GM10847 (cell line): ENCODE data around the gene HOXA1.

ENCODE experiments used
- POLR2A ChIP-seq: IDR thresholded peaks from 2 replicates; pipeline ENCODE4 v1.6.1; 2011; ENCODE audit not compliant: insufficient read length; ENCODE audit errors: extremely low read depth

Gene HOXA1

DNA sequence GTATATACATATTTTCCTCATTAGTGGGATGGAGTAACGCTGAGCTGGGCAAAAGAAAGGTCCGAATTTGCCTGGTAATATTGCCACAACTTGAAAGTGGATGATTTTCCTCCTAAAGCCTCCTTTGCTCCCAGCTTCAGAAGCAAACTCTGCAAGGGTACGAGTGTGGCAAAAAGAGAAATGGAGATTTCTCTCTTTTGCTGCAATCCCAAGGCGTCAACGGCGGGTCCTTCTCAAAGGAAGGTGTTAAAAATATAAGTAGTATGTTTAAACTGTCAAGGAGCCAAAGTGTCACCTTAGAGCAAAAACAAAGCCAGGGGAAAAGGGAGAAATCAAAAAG is 19.1 kb upstream of the HOXA1 start:
- TF ChIP-seq POLR2A, result no peak

DNA sequence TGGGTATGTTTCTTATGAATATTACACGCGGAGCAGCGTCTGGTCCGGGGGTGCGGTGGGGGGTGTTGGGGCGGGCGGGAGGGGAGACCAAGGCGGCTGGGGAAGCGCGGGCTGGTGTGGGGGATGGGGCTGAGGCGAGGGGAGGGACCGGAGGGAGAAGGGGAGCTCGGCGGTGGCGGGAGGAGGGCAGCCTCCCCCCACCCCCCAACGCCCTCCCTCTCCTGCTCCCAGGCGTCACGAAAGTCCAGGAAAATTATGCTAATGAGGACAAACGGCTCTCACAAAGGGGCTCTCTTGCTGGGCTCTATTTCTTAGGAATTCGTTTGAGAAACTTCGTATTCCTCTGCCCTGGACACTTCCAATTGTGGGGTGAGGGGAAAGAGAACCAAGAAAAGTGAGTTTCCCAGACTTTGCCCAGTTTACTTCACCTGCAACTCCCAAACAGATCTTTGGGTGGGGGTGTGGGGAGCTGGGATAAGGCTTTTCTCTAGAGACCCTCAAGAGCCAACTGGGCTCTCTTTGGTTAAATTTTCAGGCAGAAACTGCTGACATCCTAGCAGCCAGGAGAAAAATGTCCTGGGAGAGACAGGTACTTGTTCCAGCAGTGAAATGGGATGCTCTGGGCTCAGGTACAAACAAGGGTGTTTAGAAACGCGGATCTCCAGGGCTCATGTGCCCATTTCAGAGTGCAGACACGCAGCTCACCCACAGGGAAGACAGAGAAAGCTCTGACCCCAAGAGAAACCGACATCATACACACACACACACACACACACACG is 18.4 kb upstream of the HOXA1 start:
- TF ChIP-seq POLR2A, result no peak

DNA sequence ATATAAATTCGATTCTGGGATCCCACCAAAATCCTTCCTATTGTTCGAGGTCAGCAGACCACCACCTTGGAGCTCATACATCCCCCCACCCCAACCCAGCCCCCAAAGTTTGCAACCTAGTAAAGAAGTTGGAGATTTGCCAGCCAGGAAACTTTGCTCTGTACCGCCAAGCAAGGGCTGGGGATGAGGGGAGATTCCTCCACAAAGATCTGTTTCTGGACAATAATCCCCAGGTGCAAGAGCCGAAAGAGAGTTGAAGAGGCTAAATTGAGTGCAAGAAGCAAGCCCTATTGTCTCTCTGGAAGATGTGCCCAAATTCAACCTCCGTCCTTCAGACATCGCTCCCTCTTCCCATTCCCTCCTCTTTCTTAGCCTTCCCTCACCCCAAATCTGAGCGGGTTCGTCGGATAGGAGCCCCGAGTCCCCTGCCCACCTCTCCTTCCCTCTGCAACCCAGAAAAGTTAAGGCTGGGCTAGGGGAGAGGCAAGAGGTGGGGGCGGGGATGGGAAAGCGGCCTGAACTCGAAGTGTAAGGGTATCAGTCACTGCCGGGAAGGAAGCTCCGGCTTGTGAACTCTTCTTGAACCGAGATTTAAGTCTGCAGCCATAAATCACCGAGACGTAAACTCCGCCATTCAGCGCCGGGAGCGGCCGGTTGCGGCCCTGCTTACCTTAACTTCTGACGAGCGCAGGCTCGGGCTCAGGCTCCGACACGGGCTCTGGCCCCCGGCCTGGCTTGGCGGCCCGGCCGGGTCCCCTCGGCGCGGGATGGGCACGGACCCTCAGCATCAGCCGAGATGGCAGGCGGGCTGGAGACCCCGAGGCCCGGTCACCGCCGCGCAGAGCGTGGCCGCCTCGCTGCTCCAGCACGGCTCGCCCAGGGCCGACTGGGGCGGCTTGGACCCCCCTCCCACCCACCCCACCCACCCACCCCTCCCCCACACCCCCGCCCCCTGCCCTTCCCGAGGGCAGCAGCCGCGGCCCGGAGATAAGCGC is 17.5 kb upstream of the HOXA1 start:
- TF ChIP-seq POLR2A, result no peak

DNA sequence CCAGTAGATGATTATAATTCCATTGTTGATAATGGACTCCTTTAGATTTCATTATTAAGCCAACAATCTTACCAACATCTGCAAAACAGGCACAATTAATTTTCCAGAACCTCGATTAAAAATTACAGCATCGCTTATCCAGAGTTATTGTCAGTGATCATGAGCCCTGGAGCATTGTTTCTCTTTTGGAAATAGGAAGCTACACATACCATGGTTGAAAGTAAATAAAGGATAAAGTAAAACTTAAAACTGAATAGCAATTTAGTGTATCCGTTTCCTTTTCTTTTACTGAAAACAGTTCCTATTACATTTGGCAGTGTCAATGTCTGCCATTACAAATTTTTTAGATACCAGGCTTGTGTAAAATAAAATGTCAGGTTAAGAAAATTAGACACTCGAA is 16.6 kb upstream of the HOXA1 start:
- no peak for TF ChIP-seq POLR2A

DNA sequence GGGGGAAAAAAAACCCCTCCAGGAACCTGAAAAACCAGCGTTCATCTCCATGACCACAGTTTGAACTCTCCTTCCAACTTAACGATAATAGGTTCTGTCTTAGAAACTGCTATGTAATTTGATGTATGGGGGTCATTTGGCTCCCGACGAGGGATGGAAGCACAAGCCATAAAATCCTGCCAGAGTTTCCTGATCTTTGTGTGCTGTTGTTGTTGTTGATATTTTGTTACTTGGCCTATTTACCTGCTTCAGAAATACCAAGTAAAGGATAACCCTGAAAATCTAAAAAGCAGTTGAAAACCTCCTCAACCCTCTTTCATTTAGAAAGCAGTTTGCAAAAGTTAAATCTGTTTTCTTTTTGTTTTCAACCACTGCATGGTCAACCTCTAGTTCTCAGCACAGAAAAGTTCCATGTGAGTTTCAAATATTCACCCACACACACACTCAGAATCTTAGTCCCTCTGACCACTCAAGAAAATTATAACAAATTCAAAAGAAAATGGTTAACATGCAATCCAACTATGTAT is 16.0 kb upstream of the HOXA1 start:
- TF ChIP-seq POLR2A, result no peak

DNA sequence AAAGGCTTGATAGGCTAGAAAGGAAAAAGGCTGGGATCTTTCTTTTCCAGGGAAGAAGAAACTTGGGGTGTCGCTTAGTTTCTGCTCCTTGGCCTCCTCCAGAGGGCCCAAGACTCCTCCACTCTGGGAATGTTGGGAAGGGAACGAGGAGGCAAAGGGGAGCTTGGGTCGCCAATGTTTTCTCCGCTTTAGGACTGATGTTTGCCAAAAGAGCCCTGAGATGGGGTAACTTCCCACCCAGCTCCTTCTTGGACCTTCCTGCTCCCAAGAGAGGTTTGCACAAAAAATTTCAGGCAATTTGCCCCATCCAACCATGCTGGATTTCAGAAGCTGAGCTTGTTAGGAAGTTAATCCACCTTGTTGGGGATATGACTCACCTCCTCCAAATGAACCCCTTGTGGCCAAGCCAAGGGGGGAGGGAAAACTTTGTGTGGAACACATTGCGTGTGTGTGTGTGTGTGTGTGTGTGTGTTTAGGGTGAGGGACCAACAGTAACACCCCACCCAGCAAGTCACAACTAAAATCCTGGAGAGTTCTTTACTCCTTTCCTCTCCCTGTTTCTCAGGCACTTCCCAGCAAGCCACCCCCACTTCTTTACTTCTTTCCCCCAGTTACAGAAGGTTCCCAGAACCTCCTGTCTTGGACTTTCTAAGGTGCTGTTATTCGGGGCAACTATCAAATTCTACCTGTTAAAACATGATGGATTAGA is 15.4 kb upstream of the HOXA1 start:
- TF ChIP-seq POLR2A, result no peak

DNA sequence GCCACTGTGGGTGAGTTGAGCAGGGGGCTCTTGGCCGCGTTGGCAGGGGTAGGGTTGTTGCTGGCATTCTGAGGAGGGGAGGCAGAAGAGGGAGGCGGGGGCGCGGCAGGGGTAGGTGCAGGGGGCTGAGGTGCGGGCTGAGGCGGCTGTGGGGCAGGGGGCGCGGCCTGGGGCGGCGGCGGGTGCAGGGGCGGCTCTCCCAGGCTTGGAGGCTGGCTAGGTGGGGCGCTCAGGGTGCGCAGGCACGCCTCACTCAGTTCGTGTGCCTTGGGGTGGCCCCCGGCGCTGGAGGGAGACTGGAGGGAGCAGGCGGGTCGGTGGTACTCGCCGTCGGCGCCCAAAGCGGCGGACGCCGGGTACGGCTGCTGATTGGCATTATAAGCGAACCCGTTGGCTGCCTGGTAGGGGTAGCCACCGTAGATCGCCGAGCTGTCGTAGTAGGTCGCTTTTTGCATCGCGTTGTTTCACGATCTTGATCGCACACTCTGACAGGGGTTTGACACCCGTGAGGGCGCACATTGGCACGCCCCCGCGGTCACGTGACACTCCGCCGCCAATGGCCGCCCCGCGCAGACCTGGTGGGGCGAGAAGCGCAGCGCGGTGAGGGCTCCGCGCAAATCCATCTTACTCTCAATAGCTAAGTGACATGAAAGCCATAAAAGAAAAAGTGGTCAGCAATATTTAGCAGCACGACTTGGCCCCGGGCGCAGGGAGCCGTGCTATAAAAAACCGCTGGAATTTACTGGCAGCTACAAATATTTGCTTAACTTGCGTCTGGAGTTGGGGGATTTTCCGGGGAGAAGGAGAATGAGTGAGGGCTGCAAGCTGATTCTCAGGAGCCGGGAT is 14.6 kb upstream of the HOXA1 start:
- no peak for TF ChIP-seq POLR2A

DNA sequence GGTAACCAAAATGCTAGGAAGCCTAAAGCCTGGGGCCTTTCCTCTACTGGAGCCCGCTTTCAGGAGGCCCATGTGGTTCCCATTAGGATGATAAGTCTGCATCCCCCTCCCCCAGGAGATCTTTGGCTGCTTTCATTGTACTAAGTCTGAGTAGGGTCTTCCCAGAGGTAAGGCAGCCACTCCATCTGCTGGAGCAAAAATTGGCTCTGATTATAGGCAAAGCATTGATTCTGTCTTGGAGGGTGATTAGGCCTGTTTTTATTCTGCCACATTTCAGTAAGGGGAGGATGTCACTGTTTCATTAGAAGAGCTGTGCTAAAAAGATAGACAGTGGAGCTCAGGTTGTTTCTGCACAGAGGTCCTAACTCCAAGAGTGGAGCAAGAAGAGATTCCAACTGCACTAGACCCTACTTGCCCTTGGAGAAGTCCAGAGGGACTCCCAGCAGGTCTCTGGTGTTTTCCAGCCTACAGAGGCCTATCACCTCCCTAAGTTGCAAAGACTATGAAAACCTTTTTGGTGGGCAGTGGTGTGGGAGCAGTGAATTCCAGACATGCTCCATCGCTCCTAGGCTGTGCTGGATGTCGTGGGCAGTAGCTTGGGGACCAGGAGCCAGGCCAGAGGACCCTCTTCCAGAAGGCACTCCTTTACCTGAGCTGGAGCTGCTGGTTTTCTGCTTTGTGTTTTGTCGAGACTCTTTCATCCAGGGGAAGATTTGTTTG is 13.8 kb upstream of the HOXA1 start:
- no peak for TF ChIP-seq POLR2A

DNA sequence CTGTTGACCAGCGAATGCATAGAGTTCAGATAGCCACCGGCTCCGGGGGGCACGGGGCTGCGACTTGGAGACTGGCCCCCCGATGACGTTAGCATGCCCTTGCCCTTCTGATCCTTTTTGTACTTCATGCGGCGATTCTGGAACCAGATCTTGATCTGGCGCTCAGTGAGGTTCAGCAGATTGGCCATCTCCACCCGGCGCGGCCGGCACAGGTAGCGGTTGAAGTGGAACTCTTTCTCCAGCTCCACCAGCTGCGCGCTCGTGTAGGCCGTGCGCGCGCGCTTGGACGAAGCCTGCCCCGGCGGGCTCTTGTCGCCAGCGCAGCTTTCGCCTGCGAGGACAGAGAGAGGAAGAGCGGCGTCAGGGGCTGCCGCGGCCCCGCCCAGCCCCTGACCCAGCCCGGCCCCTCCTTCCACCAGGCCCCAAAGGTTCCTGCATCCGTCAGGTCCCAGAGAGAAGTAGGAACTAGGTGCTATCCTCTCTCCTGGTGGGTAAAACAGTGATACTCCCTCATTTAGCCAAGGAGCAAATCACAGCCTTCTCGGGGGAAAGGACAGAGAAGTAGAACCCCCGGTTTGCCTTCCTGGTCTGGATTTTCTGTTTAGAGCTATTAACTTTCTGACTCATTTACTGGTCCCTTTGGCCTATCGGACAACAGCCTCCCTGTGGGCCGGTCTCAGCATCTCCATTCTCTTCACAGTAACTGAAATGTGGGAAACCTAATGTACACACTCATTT is 12.8 kb upstream of the HOXA1 start:
- TF ChIP-seq POLR2A, result no peak

DNA sequence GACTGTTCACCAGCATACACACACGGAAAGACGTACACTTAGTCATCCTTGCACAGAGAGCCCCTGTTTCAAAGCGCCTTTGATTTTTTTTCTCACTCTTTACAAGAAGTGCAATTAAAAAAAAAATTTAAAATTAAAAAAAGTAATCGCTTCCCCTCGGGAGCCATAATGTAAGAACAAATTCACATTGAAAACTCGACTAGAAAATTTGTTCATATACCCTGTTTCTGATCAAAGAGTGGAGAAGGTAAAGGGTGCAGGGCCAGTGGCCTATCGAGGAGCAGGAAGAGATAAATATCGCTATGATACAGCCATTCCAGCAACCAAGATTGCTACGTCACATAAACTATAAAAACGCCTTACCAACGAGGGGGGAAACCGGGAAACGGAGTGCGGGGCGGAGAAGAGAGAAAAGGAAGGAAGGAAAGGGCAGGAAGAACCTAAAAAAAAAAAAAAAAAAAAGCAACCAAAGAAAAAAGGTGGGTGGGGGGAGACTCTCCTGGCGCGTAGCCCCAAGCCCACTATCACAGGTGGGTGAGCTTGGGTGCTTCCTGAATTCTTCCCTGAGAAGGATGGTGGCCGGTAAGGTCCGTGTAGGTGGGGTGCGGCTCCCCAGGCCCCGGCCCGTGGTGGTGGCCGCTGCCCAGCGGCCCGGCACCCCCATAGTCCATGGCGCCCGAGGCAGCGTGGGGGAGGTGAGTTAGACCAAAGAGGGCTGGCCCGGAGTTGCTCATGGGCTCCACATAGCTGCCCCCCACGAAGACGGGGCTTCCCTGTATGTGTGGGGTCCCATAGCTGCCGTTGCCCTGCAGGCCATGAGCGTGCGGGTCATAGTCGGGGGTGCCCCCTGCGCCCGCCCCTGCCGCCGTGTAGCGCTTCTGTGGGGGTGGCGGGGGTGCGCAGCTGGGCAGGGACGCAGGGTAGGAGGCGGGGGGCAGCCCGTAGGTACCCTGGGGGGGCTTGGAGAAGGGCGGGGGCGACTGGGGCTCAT is 11.9 kb upstream of the HOXA1 start:
- no peak for TF ChIP-seq POLR2A

DNA sequence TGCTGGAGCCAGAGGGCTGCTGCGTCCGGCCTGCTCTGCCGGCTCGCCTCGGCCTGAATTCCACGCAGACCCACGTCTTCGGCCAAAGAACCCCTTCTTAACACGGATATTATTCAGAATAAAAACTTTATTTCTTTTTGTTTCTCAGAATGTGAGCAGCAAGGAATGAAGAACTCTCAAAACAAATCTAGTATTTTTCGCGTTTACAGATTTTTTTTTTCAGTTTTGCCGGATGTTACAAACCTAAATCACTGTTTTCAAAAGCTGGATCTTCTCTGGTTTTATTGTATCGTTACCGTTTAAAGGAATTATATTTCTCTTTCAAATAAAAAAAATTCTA is 11.1 kb upstream of the HOXA1 start:
- TF ChIP-seq POLR2A, result no peak
